SK-N-SH (cell line): ENCODE data around the gene ZNF22. TPM values are rescaled to one million over a fixed set of nuclear protein-coding genes. Genes with fewer than 3 reads are reported as not detected.
A peak's percentile ranks its signal among the peaks of the same experiment; 100 is the strongest.

ENCODE experiments used
- CTCF ChIA-PET: fragments of 300-600, 350-600 bp; formaldehyde crosslinking; extraction: SDS; loops from one replicate; lab custom pipeline; 2021; lab: Yijun Ruan, JAX
- POLR2A ChIA-PET: fragments of 350-600 bp; sonication (Branson Sonifier 250); formaldehyde crosslinking; extraction: SDS; loops from one replicate; lab custom pipeline; 2020; ENCODE audit warnings: antibody characterized with exemption, inconsistent platforms; lab: Yijun Ruan, JAX
- DNase-seq: peaks from one replicate; pipeline ENCODE4 v3.0.0; 2012
- H2AFZ ChIP-seq: fragments of 200-600 bp; sonication (generic); 2 replicates; pipeline ENCODE4 v1.8.1; 2016; ENCODE audit warnings: antibody characterized with exemption, mild to moderate bottlenecking, low read depth
- H3F3A ChIP-seq: fragments of 200-600 bp; sonication (generic); replicated peaks from 2 replicates; pipeline ENCODE3; 2016; ENCODE audit warnings: antibody characterized with exemption, mild to moderate bottlenecking; ENCODE audit not compliant: insufficient read depth
- H3K27ac ChIP-seq, 2 experiments: fragments of 200-500 bp in 1 of 2; fragments of 200-600 bp in 1 of 2; sonication (Bioruptor generic) in 1 of 2; sonication (generic), shearing (Covaris generic) in 1 of 2; 2 replicates each; pipeline versions ENCODE4 v1.5.1 to v1.6.1; 2014 to 2016; ENCODE audit warnings: low read depth in 2 of 2, inconsistent platforms in 1 of 2, low read length in 1 of 2, mild to moderate bottlenecking in 1 of 2, mixed read lengths in 1 of 2
- H3K27me3 ChIP-seq: fragments of 200-600 bp; sonication (generic), shearing (Covaris generic); 2 replicates; pipeline ENCODE4 v1.6.1; 2016; ENCODE audit warnings: mixed run types; ENCODE audit not compliant: insufficient read depth
- H3K36me3 ChIP-seq, 2 experiments: fragments of 200-500 bp in 1 of 2; fragments of 200-600 bp in 1 of 2; sonication (Bioruptor generic) in 1 of 2; sonication (generic) in 1 of 2; replicated peaks in 1 of 2; 2 replicates each; pipeline versions ENCODE3 to v1.5.1; 2014 to 2016; ENCODE audit warnings: low read length in 1 of 2, mild to moderate bottlenecking in 1 of 2; ENCODE audit not compliant: insufficient read depth in 2 of 2, control insufficient read depth in 1 of 2
- H3K4me1 ChIP-seq, 2 experiments: fragments of 200-500 bp in 1 of 2; fragments of 200-600 bp in 1 of 2; sonication (Bioruptor generic) in 1 of 2; sonication (generic), shearing (Covaris generic) in 1 of 2; 2 replicates each; pipeline versions ENCODE4 v1.5.1 to v1.6.1; 2014 to 2016; ENCODE audit warnings: low read depth in 1 of 2, low read length in 1 of 2, mixed run types in 1 of 2; ENCODE audit not compliant: insufficient read depth in 2 of 2, control insufficient read depth in 1 of 2
- H3K4me2 ChIP-seq: fragments of 200-600 bp; sonication (generic), shearing (Covaris generic); 2 replicates; pipeline ENCODE4 v1.6.1; 2017; ENCODE audit warnings: mixed run types
- H3K4me3 ChIP-seq, 2 experiments: fragments of 200-500 bp in 1 of 2; fragments of 200-600 bp in 1 of 2; sonication (Bioruptor generic) in 1 of 2; sonication (generic), shearing (Covaris generic) in 1 of 2; 2 replicates each; pipeline versions ENCODE4 v1.5.1 to v1.8.1; 2014 to 2016; ENCODE audit warnings: low read depth in 2 of 2, inconsistent platforms in 1 of 2, low read length in 1 of 2, mild to moderate bottlenecking in 1 of 2, mixed read lengths in 1 of 2, moderate library complexity in 1 of 2
- H3K79me2 ChIP-seq: fragments of 200-600 bp; sonication (generic); 2 replicates; pipeline ENCODE4 v1.8.1; 2017; ENCODE audit warnings: mild to moderate bottlenecking; ENCODE audit not compliant: insufficient read depth
- H3K9ac ChIP-seq: fragments of 200-600 bp; sonication (generic); 2 replicates; pipeline ENCODE4 v1.6.1; 2017; ENCODE audit warnings: mixed run types
- H3K9me2 ChIP-seq: fragments of 200-600 bp; sonication (generic); 2 replicates; pipeline ENCODE4 v1.6.1; 2017; ENCODE audit warnings: mixed run types
- H3K9me3 ChIP-seq: fragments of 200-600 bp; sonication (generic); 2 replicates; pipeline ENCODE4 v1.6.1; 2017; ENCODE audit warnings: mixed run types, mild to moderate bottlenecking, moderate library complexity
- H4K20me1 ChIP-seq: fragments of 200-600 bp; sonication (generic); 2 replicates; pipeline ENCODE4 v1.6.1; 2017; ENCODE audit warnings: mild to moderate bottlenecking, mixed run types; ENCODE audit not compliant: insufficient read depth
- CHD2 ChIP-seq: fragments of 150-350 bp; IDR thresholded peaks from 2 replicates; pipeline ENCODE4 v1.6.1; 2018; ENCODE audit warnings: low read length; ENCODE audit not compliant: partially characterized antibody
- EZH2phosphoT487 ChIP-seq: fragments of 200-600 bp; sonication (generic); IDR thresholded peaks from 2 replicates; pipeline ENCODE4 v1.6.1; 2017; ENCODE audit warnings: low read depth, mixed run types, mild to moderate bottlenecking, antibody characterized with exemption, moderate library complexity, borderline replicate concordance
- FOXM1 ChIP-seq: IDR thresholded peaks from 2 replicates; pipeline ENCODE4 v1.4.0; 2012; ENCODE audit warnings: low read depth, mild to moderate bottlenecking
- JUND ChIP-seq: IDR thresholded peaks from 2 replicates; pipeline ENCODE4 v1.4.0; 2012
- NRF1 ChIP-seq: IDR thresholded peaks from 2 replicates; pipeline ENCODE4 v1.6.1; 2012; ENCODE audit warnings: low read depth, mild to moderate bottlenecking, low read length
- PBX3 ChIP-seq: IDR thresholded peaks from 2 replicates; pipeline ENCODE4; 2012
- RCOR1 ChIP-seq: fragments of 150-350 bp; IDR thresholded peaks from 2 replicates; pipeline ENCODE4 v1.6.1; 2017; ENCODE audit warnings: antibody characterized with exemption, low read length
- RFX5 ChIP-seq: IDR thresholded peaks from 2 replicates; pipeline ENCODE4 v1.6.1; 2012; ENCODE audit warnings: mild to moderate bottlenecking, improper control_type of control experiment, low read length
- RXRA ChIP-seq: IDR thresholded peaks from 2 replicates; pipeline ENCODE4 v1.4.0; 2012; ENCODE audit warnings: low read depth, mild to moderate bottlenecking, borderline replicate concordance
- SMC3 ChIP-seq: IDR thresholded peaks from 2 replicates; pipeline ENCODE4 v1.6.1; 2012; ENCODE audit warnings: low read depth, low read length, improper control_type of control experiment
- TAF1 ChIP-seq: IDR thresholded peaks from 2 replicates; pipeline ENCODE4 v1.6.1; 2012; ENCODE audit warnings: low read depth, mild to moderate bottlenecking, low read length, moderate library complexity, borderline replicate concordance
- TCF12 ChIP-seq: IDR thresholded peaks from 2 replicates; pipeline ENCODE4 v1.4.0; 2012
- USF2 ChIP-seq: fragments of 150-350 bp; IDR thresholded peaks from 2 replicates; pipeline ENCODE4 v1.6.1; 2017; ENCODE audit warnings: antibody characterized with exemption, low read length, low read depth, borderline replicate concordance
- YY1 ChIP-seq: IDR thresholded peaks from 2 replicates; pipeline ENCODE4 v1.4.0; 2012; ENCODE audit warnings: low read depth, mild to moderate bottlenecking
- WGBS: methylation state at CpG from one replicate; pipeline ENCODE4 v1.1.6; 2017; ENCODE audit warnings: low lambda C conversion rate; 5-methylcytosine and 5-hydroxymethylcytosine counted together
- polyA plus RNA-seq, 3 experiments: library from polyadenylated mRNA; depleted of rRNA; stranded (reverse); fragments of >200 nt; gene quantifications; 2 replicates each; pipeline ENCODE4 v1.2.3, GENCODE V29; 2012
- TF ChIP-seq, protein P1 (sequence below): IDR thresholded peaks from 2 replicates; pipeline ENCODE4 v1.4.0; 2012; ENCODE audit warnings: low read depth

The ZNF22 gene
- polyA plus RNA-seq, 1 of the 3 experiments (the other 2 are of a cell fraction) = 10.2 TPM

- no peak for TF ChIP-seq FOXM1
- TF ChIP-seq YY1 = no peak
- TF ChIP-seq EZH2phosphoT487 = no peak
- no peak for TF ChIP-seq NRF1
- TF ChIP-seq TAF1 = no peak
- TF ChIP-seq, all 33 proteins: peak for 0
- Histone ChIP-seq H3K27me3 (no peaks in the 10 kb centered on the region), H2AFZ (no peak overlapping the region), H3K4me1 (peaks cover 19 to 34% of the 10 kb centered on the region in 2 experiments; a peak in 3 of 4 replicates), H3K36me3 (peaks cover 0 to under 1% of the 10 kb centered on the region in 2 experiments), H3K27ac (no peak overlapping the region), H3K79me2 (peaks cover 7% of the 10 kb centered on the region; the same call in 1 of the 2 replicates), H3F3A (no peaks in the 10 kb centered on the region), H3K9me3 (no peaks in the 10 kb centered on the region), H3K9ac (no peak overlapping the region), H3K9me2 (no peaks in the 10 kb centered on the region), H3K4me3 (no peak overlapping the region), H3K4me2 (peak overlapping the region; percentile 96; the same call in 1 of the 2 replicates), H4K20me1 (no peaks in the 10 kb centered on the region)
- WGBS = 80% methylated on average over 1 of the region's 4 CpGs
- POLR2A ChIA-PET = no interaction called here
- no peak for DNase-seq
- CTCF ChIA-PET = interaction anchor here (0.8 to 9.6 kb wide), 5 partner anchors 12 to 29 kb away, joined by 3 to 81 read pairs (median 7); no protein-coding TSS in a partner anchor
Measured at GRCh38 chr10:44961230-44961571, 39.5 kb upstream of the ZNF22 start.

DNA sequence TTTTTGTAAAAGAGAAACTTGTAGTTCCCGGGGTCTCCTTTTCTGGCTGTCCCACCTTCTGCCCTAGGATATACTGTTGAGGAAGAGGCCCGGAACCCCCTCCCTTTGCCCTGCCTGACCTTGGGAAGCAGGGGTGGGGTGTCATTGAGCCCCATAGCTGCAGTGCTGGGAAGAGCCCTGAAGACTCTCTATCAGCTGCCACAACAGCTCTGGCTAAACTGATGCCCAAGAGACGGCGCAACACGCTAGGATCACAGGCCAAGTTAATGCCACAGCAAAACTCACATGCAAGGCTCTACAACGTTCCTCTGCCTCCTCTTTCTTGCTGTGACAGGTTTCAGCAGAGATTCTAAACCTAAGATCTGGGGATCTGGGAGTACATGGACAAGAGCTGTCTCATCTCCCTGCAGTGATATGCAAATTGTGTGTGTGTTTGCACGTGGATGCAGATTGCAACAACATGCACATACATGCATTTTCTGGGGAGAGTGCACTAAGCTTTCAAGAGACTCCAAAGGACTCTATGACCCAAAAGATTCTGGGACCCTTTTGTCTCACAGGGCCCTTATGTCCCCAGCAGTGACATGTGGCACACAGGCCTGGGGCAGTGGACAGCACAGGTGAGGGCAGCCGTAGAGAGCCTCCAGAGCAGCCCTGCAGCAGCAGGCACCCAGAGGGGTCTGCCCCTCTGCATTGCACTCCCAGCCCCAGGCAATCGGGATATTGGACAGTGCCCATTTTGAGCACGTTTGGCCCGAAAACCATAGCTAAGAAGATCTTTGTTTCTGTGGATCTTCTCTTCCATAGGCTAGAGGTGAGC lies 38.6 kb upstream of the ZNF22 start:
- Histone ChIP-seq H3K4me3 (no peak overlapping the region), H3F3A (no peaks in the 10 kb centered on the region), H3K27ac (no peak overlapping the region), H3K9me3 (no peaks in the 10 kb centered on the region), H3K4me1 (peaks cover 19 to 34% of the 10 kb centered on the region in 2 experiments; a peak in 3 of 4 replicates), H3K79me2 (peaks cover 7% of the 10 kb centered on the region; the same call in 1 of the 2 replicates), H2AFZ (no peak overlapping the region), H3K27me3 (no peaks in the 10 kb centered on the region), H3K4me2 (no peak overlapping the region), H3K36me3 (no peaks in the 10 kb centered on the region), H3K9me2 (no peaks in the 10 kb centered on the region), H3K9ac (no peak overlapping the region), H4K20me1 (no peaks in the 10 kb centered on the region)
- no peak for TF ChIP-seq EZH2phosphoT487
- no peak for TF ChIP-seq RFX5
- no peak for TF ChIP-seq CHD2
- TF ChIP-seq RXRA = no peak
- TF ChIP-seq, protein P1, sequence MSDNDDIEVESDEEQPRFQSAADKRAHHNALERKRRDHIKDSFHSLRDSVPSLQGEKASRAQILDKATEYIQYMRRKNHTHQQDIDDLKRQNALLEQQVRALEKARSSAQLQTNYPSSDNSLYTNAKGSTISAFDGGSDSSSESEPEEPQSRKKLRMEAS = no peak
- no peak for TF ChIP-seq TAF1
- TF ChIP-seq YY1 = no peak
- TF ChIP-seq TCF12 = no peak
- no peak for TF ChIP-seq JUND
- TF ChIP-seq SMC3 = no peak
- no peak for TF ChIP-seq RCOR1
- TF ChIP-seq PBX3 = no peak
- TF ChIP-seq USF2 = no peak
- POLR2A ChIA-PET = no interaction called here
- CTCF ChIA-PET = interaction anchor here (1.3 to 9.6 kb wide), 4 partner anchors 13 to 28 kb away, joined by 3 to 81 read pairs (median 6); no protein-coding TSS in a partner anchor
- no peak for DNase-seq
- 79% methylated on average over 10 of the region's 11 CpGs for WGBS
